ENCODE results near the gene STAT2. TPM values are rescaled to one million over a fixed set of nuclear protein-coding genes. Genes with fewer than 3 reads are reported as not detected.

Gene STAT2
- total RNA-seq, 1 donor from 2014 or later = 327 TPM

DNA sequence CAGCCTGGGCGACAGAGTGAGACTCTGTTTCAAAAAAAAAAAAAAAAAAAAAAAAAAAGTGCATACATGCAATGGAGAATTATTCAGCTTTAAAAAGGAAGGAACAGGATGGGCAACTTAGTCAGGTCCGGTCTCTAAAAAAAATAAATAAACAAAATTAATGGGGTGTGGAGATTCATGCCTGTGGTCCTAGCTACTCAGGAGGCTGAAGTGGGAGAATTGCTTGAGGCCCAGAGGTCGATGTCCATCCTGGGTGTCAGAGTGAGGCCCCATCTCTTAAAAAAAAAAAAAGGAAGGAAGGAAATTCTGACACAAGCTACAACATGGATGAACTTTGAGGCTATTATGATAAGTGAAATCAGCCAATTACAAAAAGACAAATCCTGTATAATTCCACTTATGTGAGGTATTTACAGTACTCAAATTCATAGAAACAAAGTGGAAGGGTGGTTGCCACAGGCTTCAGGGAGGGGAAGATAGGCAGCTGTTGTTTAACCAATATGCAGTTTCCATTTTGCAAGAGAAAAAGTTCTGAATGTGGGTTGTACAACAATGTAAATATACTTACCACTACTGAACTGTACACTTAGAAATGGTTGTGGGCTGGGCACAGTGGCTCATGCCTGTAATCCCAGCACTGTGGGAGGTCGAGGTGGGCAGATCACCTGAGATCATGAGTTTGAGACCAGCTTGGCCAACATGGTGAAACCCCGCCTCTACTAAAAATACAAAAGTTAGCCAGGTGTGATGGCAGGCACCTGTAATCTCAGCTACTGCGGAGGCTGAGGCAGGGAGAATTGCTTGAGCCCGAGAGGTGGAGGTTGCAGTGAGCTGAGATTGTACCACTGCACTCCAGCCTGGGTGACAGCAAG is 15.1 kb upstream of the STAT2 start:
- no peaks in the 10 kb centered on the region for H3K4me1 Mint-ChIP-seq (ENCODE audit: unreplicated experiment)
- H3K27ac Mint-ChIP-seq (ENCODE audit: unreplicated experiment) = no peak overlapping the region
- no peak for TF ChIP-seq CTCF (IDR thresholded peaks at IDR 0.05)
- no peaks in the 10 kb centered on the region for H3K9me3 Mint-ChIP-seq (ENCODE audit: unreplicated experiment)
- H3K36me3 Mint-ChIP-seq (ENCODE audit: unreplicated experiment) = no peaks in the 10 kb centered on the region
- no peak for DNase-seq (ENCODE audit: extremely low spot score, unreplicated experiment)
- peaks cover 22% of the 10 kb centered on the region for H3K27me3 Mint-ChIP-seq (ENCODE audit: unreplicated experiment)
- H3K4me3 Mint-ChIP-seq (ENCODE audit: unreplicated experiment) = no peak overlapping the region

DNA sequence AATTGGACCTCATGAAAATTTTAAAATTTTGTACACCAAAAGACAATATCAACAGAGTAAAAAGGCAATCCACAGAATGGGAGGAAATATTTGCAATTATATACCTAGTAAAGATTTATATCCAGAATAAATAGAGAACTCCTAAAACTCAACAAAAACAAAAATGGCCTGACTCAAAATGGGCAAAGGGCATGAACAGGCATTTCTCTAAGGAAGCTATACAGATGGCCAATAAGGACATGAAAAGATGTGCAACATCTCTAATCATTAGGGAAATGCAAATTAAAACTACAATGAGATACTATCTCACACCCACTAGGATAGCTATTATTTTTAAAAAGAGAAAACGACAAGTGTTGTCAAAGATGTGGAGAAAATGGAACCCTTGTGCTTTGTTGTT is 13.6 kb upstream of the STAT2 start:
- Mint-ChIP-seq H3K4me1 (ENCODE audit: unreplicated experiment) (no peaks in the 10 kb centered on the region), H3K4me3 (ENCODE audit: unreplicated experiment) (no peak overlapping the region), H3K36me3 (ENCODE audit: unreplicated experiment) (no peaks in the 10 kb centered on the region), H3K27me3 (ENCODE audit: unreplicated experiment) (peaks cover 22% of the 10 kb centered on the region), H3K27ac (ENCODE audit: unreplicated experiment) (no peak overlapping the region), H3K9me3 (ENCODE audit: unreplicated experiment) (no peaks in the 10 kb centered on the region)
- DNase-seq (ENCODE audit: extremely low spot score, unreplicated experiment) = no peak
- no peak for TF ChIP-seq CTCF (IDR thresholded peaks at IDR 0.05)

DNA sequence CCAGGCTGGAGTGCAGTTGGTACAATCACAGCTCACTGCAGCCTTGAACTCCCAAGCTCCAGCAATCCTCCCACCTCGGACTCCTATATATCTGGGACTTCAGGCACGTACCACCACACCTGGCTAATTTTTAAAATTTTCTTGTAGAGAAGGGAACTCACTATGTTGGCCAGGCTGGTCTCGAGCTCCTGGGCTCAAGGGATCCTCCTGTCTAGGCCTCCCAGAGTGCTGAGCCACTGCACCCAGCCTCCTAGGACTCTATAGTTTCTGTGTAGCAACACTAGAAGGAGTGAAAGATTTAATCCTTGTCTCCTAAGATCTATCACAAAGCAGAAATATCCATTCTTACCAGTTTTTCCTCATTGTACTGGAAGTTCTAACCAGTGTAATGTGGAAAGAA is 7.0 kb upstream of the STAT2 start:
- Mint-ChIP-seq H3K36me3 (ENCODE audit: unreplicated experiment) (no peaks in the 10 kb centered on the region), H3K27me3 (ENCODE audit: unreplicated experiment) (peaks cover 9% of the 10 kb centered on the region), H3K27ac (ENCODE audit: unreplicated experiment) (no peak overlapping the region), H3K4me3 (ENCODE audit: unreplicated experiment) (no peak overlapping the region), H3K4me1 (ENCODE audit: unreplicated experiment) (no peaks in the 10 kb centered on the region), H3K9me3 (ENCODE audit: unreplicated experiment) (no peaks in the 10 kb centered on the region)
- DNase-seq (ENCODE audit: extremely low spot score, unreplicated experiment) = no peak
- TF ChIP-seq CTCF (IDR thresholded peaks at IDR 0.05) = no peak

- no peak for DNase-seq (ENCODE audit: extremely low spot score, unreplicated experiment)
- H3K27me3 Mint-ChIP-seq (ENCODE audit: unreplicated experiment) = no peaks in the 10 kb centered on the region
- peaks cover 1% of the 10 kb centered on the region for H3K36me3 Mint-ChIP-seq (ENCODE audit: unreplicated experiment)
- H3K4me3 Mint-ChIP-seq (ENCODE audit: unreplicated experiment) = peak within 1 kb of the TSS; percentile 93
- peaks cover 27% of the 10 kb centered on the region for H3K4me1 Mint-ChIP-seq (ENCODE audit: unreplicated experiment)
- peak within 1 kb of the TSS; percentile 97 for H3K27ac Mint-ChIP-seq (ENCODE audit: unreplicated experiment)
- no peaks in the 10 kb centered on the region for H3K9me3 Mint-ChIP-seq (ENCODE audit: unreplicated experiment)
- TF ChIP-seq CTCF (IDR thresholded peaks at IDR 0.05) = no peak
Measured at GRCh38 chr12:56362130-56363059, 2.5 kb upstream of the STAT2 start, which contains the start of gene APOF. Gene APOF (minus strand): TSS chr12:56362857. CDS start chr12:56362745, 112 bp downstream.
